H1 (cell line): Measurements from ENCODE around the gene LRCH2. TPM values are rescaled to one million over a fixed set of nuclear protein-coding genes. Genes with fewer than 3 reads are reported as not detected.
"Not testable (repeated sequence)": the region's sequence is repeated elsewhere in the genome, so short reads cannot be mapped to it uniquely, and the experiment has no call there.

Experiments used
- CTCF ChIA-PET: fragments of 300-600 bp; sonication (Branson Sonifier 250); formaldehyde crosslinking; loops from one replicate; lab custom pipeline; 2021; ENCODE audit not compliant: partially characterized antibody; lab: Charles Lee
- POLR2A ChIA-PET: fragments of 300-600 bp; sonication (Branson Sonifier 250); formaldehyde crosslinking; loops from one replicate; lab custom pipeline; 2021; ENCODE audit warnings: inconsistent platforms; ENCODE audit not compliant: partially characterized antibody; lab: Charles Lee
- DNase-seq, 2 experiments: peaks; one replicate each; pipeline versions ENCODE4 v3.0.0 to v3.0.0-alpha.2; 2010 to 2022; ENCODE audit warnings: low spot score in 2 of 2, low read depth in 1 of 2, mixed read lengths in 1 of 2
- FAIRE-seq: peaks from 2 replicates; lab custom pipeline; 2011; peaks lifted over from hg19 to GRCh38; lab: Jason Lieb, UNC
- H2AFZ ChIP-seq: 2 replicates; pipeline ENCODE4 v1.8.1; 2012; ENCODE audit warnings: low read length, inconsistent platforms
- H2AK5ac ChIP-seq: 2 replicates; pipeline ENCODE4 v1.6.1; 2013; ENCODE audit warnings: low read depth, low read length
- H2BK120ac ChIP-seq: replicated peaks from 2 replicates; pipeline ENCODE3; 2013; ENCODE audit warnings: low read depth, low read length, inconsistent platforms
- H2BK12ac ChIP-seq: 2 replicates; pipeline ENCODE4 v1.6.1; 2013; ENCODE audit warnings: low read depth, low read length
- H2BK15ac ChIP-seq: 2 replicates; pipeline ENCODE4 v1.6.1; 2013; ENCODE audit warnings: low read length
- H2BK20ac ChIP-seq: 2 replicates; pipeline ENCODE4 v1.6.1; 2013; ENCODE audit warnings: low read length
- H2BK5ac ChIP-seq: 2 replicates; pipeline ENCODE4 v1.6.1; 2013; ENCODE audit warnings: low read depth, low read length
- H3K14ac ChIP-seq: 2 replicates; pipeline ENCODE4 v1.6.1; 2013; ENCODE audit warnings: inconsistent platforms; ENCODE audit not compliant: insufficient read length
- H3K18ac ChIP-seq: 2 replicates; pipeline ENCODE4 v1.6.1; 2013; ENCODE audit warnings: low read length; ENCODE audit errors: extremely low read depth
- H3K23ac ChIP-seq: 2 replicates; pipeline ENCODE4 v1.6.1; 2013; ENCODE audit warnings: inconsistent platforms; ENCODE audit not compliant: insufficient read length
- H3K23me2 ChIP-seq: 2 replicates; pipeline ENCODE4 v1.6.1; 2013; ENCODE audit warnings: low read depth, low read length
- H3K27ac ChIP-seq: 2 replicates; pipeline ENCODE4 v1.6.1; 2011; ENCODE audit warnings: low read depth, low read length, inconsistent platforms
- H3K27me3 ChIP-seq, 4 experiments: replicated peaks in 1 of 4; 1 replicate in 1 of 4; 2 replicates in 3 of 4; pipeline versions ENCODE4 v1.6.1 to v1.8.1; 2011 to 2013; ENCODE audit warnings: low read length in 3 of 4, mild to moderate bottlenecking in 3 of 4, inconsistent platforms in 2 of 4, mixed read lengths in 2 of 4, moderate library complexity in 1 of 4; ENCODE audit not compliant: control insufficient read depth in 3 of 4, insufficient read depth in 3 of 4; ENCODE audit errors: extremely low read depth in 1 of 4
- H3K36me3 ChIP-seq, 4 experiments: 2 replicates each; pipeline versions ENCODE4 v1.6.1 to v1.8.1; 2011 to 2013; ENCODE audit warnings: mild to moderate bottlenecking in 4 of 4, low read length in 3 of 4, moderate library complexity in 2 of 4, control low read depth in 1 of 4, inconsistent platforms in 1 of 4; ENCODE audit not compliant: insufficient read depth in 4 of 4, control insufficient read depth in 2 of 4
- H3K4ac ChIP-seq: replicated peaks from 2 replicates; pipeline ENCODE3; 2013; ENCODE audit warnings: low read length, low read depth, mixed read lengths, inconsistent platforms; ENCODE audit not compliant: insufficient read length
- H3K4me1 ChIP-seq, 4 experiments: replicated peaks in 1 of 4; 1 replicate in 1 of 4; 2 replicates in 3 of 4; pipeline versions ENCODE4 v1.6.1 to v1.8.1; 2011 to 2013; ENCODE audit warnings: low read length in 3 of 4, inconsistent platforms in 2 of 4, mixed read lengths in 1 of 4; ENCODE audit not compliant: insufficient read depth in 4 of 4, control insufficient read depth in 3 of 4
- H3K4me2 ChIP-seq, 2 experiments: 2 replicates each; pipeline versions ENCODE4 v1.6.1 to v1.8.1; 2011 to 2013; ENCODE audit warnings: low read depth in 2 of 2, low read length in 2 of 2, control low read depth in 1 of 2, inconsistent platforms in 1 of 2, mild to moderate bottlenecking in 1 of 2; ENCODE audit not compliant: insufficient read depth in 1 of 2
- H3K4me3 ChIP-seq, 4 experiments: fragments of 200-600, 300-600 bp in 1 of 4; sonication (generic), shearing (Covaris generic), sonication (Bioruptor Twin) in 1 of 4; 2 replicates each; pipeline versions ENCODE4 v1.5.1 to v1.8.1; 2011 to 2016; ENCODE audit warnings: low read length in 4 of 4, low read depth in 3 of 4, control low read depth in 2 of 4, inconsistent platforms in 2 of 4, mild to moderate bottlenecking in 2 of 4, mixed read lengths in 1 of 4, moderate library complexity in 1 of 4; ENCODE audit not compliant: insufficient read depth in 2 of 4; ENCODE audit errors: extremely low read depth in 1 of 4
- H3K56ac ChIP-seq: replicated peaks from 2 replicates; pipeline ENCODE3; 2013; ENCODE audit warnings: low read depth, mild to moderate bottlenecking, mixed read lengths, low read length, inconsistent platforms; ENCODE audit not compliant: insufficient read length
- H3K79me1 ChIP-seq: 2 replicates; pipeline ENCODE4 v1.6.1; 2013; ENCODE audit warnings: low read depth, low read length, control low read depth
- H3K79me2 ChIP-seq, 2 experiments: 2 replicates each; pipeline versions ENCODE4 v1.6.1 to v1.8.1; 2012 to 2013; ENCODE audit warnings: low read length in 2 of 2, mild to moderate bottlenecking in 2 of 2, inconsistent platforms in 1 of 2; ENCODE audit not compliant: insufficient read depth in 2 of 2, control insufficient read depth in 1 of 2
- H3K9ac ChIP-seq, 4 experiments: replicated peaks in 1 of 4; 1 replicate in 1 of 4; 2 replicates in 3 of 4; pipeline versions ENCODE4 v1.6.1 to v1.8.1; 2011 to 2013; ENCODE audit warnings: low read depth in 3 of 4, low read length in 3 of 4, control low read depth in 2 of 4, mild to moderate bottlenecking in 2 of 4, moderate library complexity in 2 of 4, inconsistent platforms in 1 of 4; ENCODE audit errors: extremely low read depth in 1 of 4
- H3K9me3 ChIP-seq, 2 experiments: 2 replicates each; pipeline versions ENCODE4 v1.6.1 to v1.8.1; 2012 to 2013; ENCODE audit warnings: mild to moderate bottlenecking in 2 of 2, moderate library complexity in 2 of 2, control low read depth in 1 of 2, inconsistent platforms in 1 of 2, low read depth in 1 of 2, low read length in 1 of 2, mixed read lengths in 1 of 2; ENCODE audit not compliant: insufficient read depth in 2 of 2
- H4K20me1 ChIP-seq, 2 experiments: replicated peaks in 1 of 2; 2 replicates each; pipeline versions ENCODE3 to v1.8.1; 2011 to 2013; ENCODE audit warnings: inconsistent platforms in 2 of 2, low read length in 2 of 2, mild to moderate bottlenecking in 1 of 2; ENCODE audit not compliant: insufficient read depth in 2 of 2, control insufficient read depth in 1 of 2
- H4K5ac ChIP-seq: 2 replicates; pipeline ENCODE4 v1.6.1; 2013; ENCODE audit warnings: low read length, low read depth, mixed read lengths, inconsistent platforms; ENCODE audit not compliant: insufficient read length
- H4K8ac ChIP-seq: 2 replicates; pipeline ENCODE4 v1.8.0; 2013; ENCODE audit warnings: mild to moderate bottlenecking, moderate library complexity, low read length, inconsistent platforms; ENCODE audit not compliant: insufficient read depth; ENCODE audit errors: extremely low read depth
- H4K91ac ChIP-seq: replicated peaks from 2 replicates; pipeline ENCODE3; 2013; ENCODE audit warnings: low read length, mixed read lengths, inconsistent platforms; ENCODE audit not compliant: insufficient read length
- WGBS, 2 experiments: shearing (Covaris generic) in 1 of 2; methylation state at CpG; one replicate each; pipeline versions ENCODE4 v1.1.6 to v1.1.7; 2013 to 2015; ENCODE audit warnings: low lambda C conversion rate in 2 of 2, mixed read lengths in 2 of 2, inconsistent platforms in 1 of 2, low coverage in 1 of 2, missing lambda C conversion rate in 1 of 2; ENCODE audit not compliant: insufficient replicate concordance in 2 of 2, insufficient coverage in 1 of 2, insufficient read length in 1 of 2; ENCODE audit errors: extremely low coverage in 1 of 2, missing lambda C conversion rate in 1 of 2; 5-methylcytosine and 5-hydroxymethylcytosine counted together
- polyA plus RNA-seq, 7 experiments: library from polyadenylated mRNA; depleted of rRNA in 3 of 7; stranded (reverse) in 5 of 7; unstranded in 2 of 7; fragments of >200 nt in 5 of 7; fragments of 200-250 nt in 2 of 7; gene quantifications; 1 replicate in 5 of 7; 2 replicates in 1 of 7; 4 replicates in 1 of 7; pipeline versions ENCODE4 v1.2.1 to v1.2.3, GENCODE V29; 2011 to 2013; ENCODE audit warnings: missing spikeins in 2 of 7, mixed read lengths in 2 of 7
- total RNA-seq: library from RNA; stranded (reverse); fragmentation: NEBNext Ultra II Directional; extraction: Animal tissue kit (Norgen Biotek cat#: 25700); gene quantifications from 2 replicates; pipeline ENCODE4 v1.2.1, GENCODE V29; 2021

LRCH2 gene
- total and polyA plus RNA-seq, 2 of the 8 experiments (the other 6 are each of a cell fraction or from before 2014, with no cell fraction given), result 1.5 to 5.5 TPM

DNA sequence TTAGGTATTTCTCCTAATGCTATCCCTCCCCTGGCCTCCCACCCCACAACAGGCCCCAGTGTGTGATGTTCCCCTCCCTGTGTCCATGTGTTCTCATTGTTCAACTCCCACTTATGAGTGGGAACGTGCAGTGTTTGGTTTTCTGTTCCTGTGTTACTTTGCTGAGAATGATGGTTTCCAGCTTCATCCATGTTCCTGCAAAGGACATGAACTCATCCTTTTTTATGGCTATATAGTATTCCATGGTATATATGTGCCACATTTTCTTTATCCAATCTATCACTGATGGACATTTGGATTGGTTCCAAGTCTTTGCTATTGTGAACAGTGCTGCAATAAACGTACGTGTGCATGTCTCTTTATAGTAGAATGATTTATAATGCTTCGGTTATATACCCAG, 16.6 kb downstream of the LRCH2 start:
- H3K4me1 ChIP-seq, H2BK20ac ChIP-seq, H2BK15ac ChIP-seq, DNase-seq, H3K23me2 ChIP-seq, H3K56ac ChIP-seq, H3K36me3 ChIP-seq, H3K4ac ChIP-seq, H3K9ac ChIP-seq, H4K5ac ChIP-seq, FAIRE-seq, H3K27ac ChIP-seq, H4K8ac ChIP-seq, H3K18ac ChIP-seq, H2BK5ac ChIP-seq, H3K4me3 ChIP-seq, H3K23ac ChIP-seq, H4K91ac ChIP-seq, H3K27me3 ChIP-seq, POLR2A ChIA-PET, H3K14ac ChIP-seq, H2BK120ac ChIP-seq, H2AFZ ChIP-seq, H3K9me3 ChIP-seq, H3K4me2 ChIP-seq, H2BK12ac ChIP-seq, H2AK5ac ChIP-seq, H3K79me1 ChIP-seq, H3K79me2 ChIP-seq, H4K20me1 ChIP-seq: not testable (repeated sequence)
- WGBS, 2 experiments, result 94% methylated on average over 4 of the region's 4 CpGs; no CpG with 5 or more reads in 1 of the 2 experiments
- CTCF ChIA-PET, result interaction anchor here (0.6 kb wide), 1 partner anchor 83 kb away, joined by 3 read pairs; no protein-coding TSS in a partner anchor
